Mononuclear cell (primary cell): ENCODE measurements around the gene GET3. TPM values are rescaled to one million over a fixed set of nuclear protein-coding genes. Genes with fewer than 3 reads are reported as not detected.

Experiments used
- H3K27me3 ChIP-seq: 2 replicates; pipeline ENCODE4 v1.6.0; 2011; ENCODE audit warnings: low read length, control low read depth; ENCODE audit not compliant: insufficient read depth
- H3K4me1 ChIP-seq: 2 replicates; pipeline ENCODE4 v1.5.1; 2011; ENCODE audit warnings: mild to moderate bottlenecking, low read length, control low read depth; ENCODE audit not compliant: insufficient read depth
- H3K4me3 ChIP-seq: 2 replicates; pipeline ENCODE4 v1.5.1; 2011; ENCODE audit warnings: mild to moderate bottlenecking, low read length, moderate library complexity
- H3K9me3 ChIP-seq: 2 replicates; pipeline ENCODE4 v1.5.1; 2011; ENCODE audit warnings: low read depth, mild to moderate bottlenecking, control low read depth, low read length
- total RNA-seq: library from RNA; depleted of rRNA; stranded (reverse); fragments of >200 nt; gene quantifications from one replicate; pipeline ENCODE4 v1.2.3, GENCODE V29; 2012

GET3 gene
- total RNA-seq, 1 donor, result 28.7 TPM

GRCh38 chr19:12756150-12756883, 19.0 kb downstream of the GET3 start:
- no peaks in the 10 kb centered on the region for H3K27me3 ChIP-seq

GRCh38 chr19:12757544-12758274, 20.4 kb downstream of the GET3 start:
- Histone ChIP-seq H3K27me3 (no peaks in the 10 kb centered on the region), H3K4me3 (no peak overlapping the region), H3K4me1 (peaks cover 9% of the 10 kb centered on the region), H3K9me3 (no peaks in the 10 kb centered on the region)

More at GRCh38 chr19:12756150-12756883, 19.0 kb downstream of the GET3 start:
- H3K9me3 ChIP-seq, result no peaks in the 10 kb centered on the region
- no peak overlapping the region for H3K4me3 ChIP-seq
- H3K4me1 ChIP-seq, result peaks cover 9% of the 10 kb centered on the region

GRCh38 chr19:12759686-12760085, 22.4 kb downstream of the GET3 start:
- H3K4me1 ChIP-seq, result peaks cover 9% of the 10 kb centered on the region

GRCh38 chr19:12763100-12763499, 25.8 kb downstream of the GET3 start:
- Histone ChIP-seq H3K9me3 (no peaks in the 10 kb centered on the region), H3K27me3 (no peaks in the 10 kb centered on the region), H3K4me1 (peaks cover 9% of the 10 kb centered on the region), H3K4me3 (no peak overlapping the region)

More at GRCh38 chr19:12759686-12760085, 22.4 kb downstream of the GET3 start:
- no peaks in the 10 kb centered on the region for H3K27me3 ChIP-seq
- no peaks in the 10 kb centered on the region for H3K9me3 ChIP-seq
- no peak overlapping the region for H3K4me3 ChIP-seq

GRCh38 chr19:12764698-12765097, 27.4 kb downstream of the GET3 start:
- H3K4me1 ChIP-seq, result peaks cover 9% of the 10 kb centered on the region
- H3K4me3 ChIP-seq, result no peak overlapping the region
- H3K27me3 ChIP-seq, result no peaks in the 10 kb centered on the region
- no peaks in the 10 kb centered on the region for H3K9me3 ChIP-seq

- Histone ChIP-seq H3K27me3 (no peaks in the 10 kb centered on the region), H3K4me1 (peaks cover 9% of the 10 kb centered on the region), H3K9me3 (no peaks in the 10 kb centered on the region), H3K4me3 (no peak overlapping the region)
Measured at GRCh38 chr19:12766051-12766521, 28.8 kb downstream of the GET3 start.

GRCh38 chr19:12767150-12767549, 29.9 kb downstream of the GET3 start:
- peaks cover 9% of the 10 kb centered on the region for H3K4me1 ChIP-seq
- no peaks in the 10 kb centered on the region for H3K9me3 ChIP-seq
- no peaks in the 10 kb centered on the region for H3K27me3 ChIP-seq
- no peak overlapping the region for H3K4me3 ChIP-seq

- no peaks in the 10 kb centered on the region for H3K9me3 ChIP-seq
- H3K4me3 ChIP-seq, result no peak overlapping the region
- no peaks in the 10 kb centered on the region for H3K27me3 ChIP-seq
- peaks cover 9% of the 10 kb centered on the region for H3K4me1 ChIP-seq
Measured at GRCh38 chr19:12767666-12768065, 30.4 kb downstream of the GET3 start.

GRCh38 chr19:12769689-12770088, 32.4 kb downstream of the GET3 start:
- no peak overlapping the region for H3K4me3 ChIP-seq
- H3K4me1 ChIP-seq, result peaks cover 9% of the 10 kb centered on the region
- no peaks in the 10 kb centered on the region for H3K9me3 ChIP-seq
- H3K27me3 ChIP-seq, result no peaks in the 10 kb centered on the region

- Histone ChIP-seq H3K4me3 (no peak overlapping the region), H3K4me1 (peaks cover 12% of the 10 kb centered on the region), H3K9me3 (no peaks in the 10 kb centered on the region), H3K27me3 (no peaks in the 10 kb centered on the region)
Measured at GRCh38 chr19:12770922-12771321, 33.6 kb downstream of the GET3 start.

- Histone ChIP-seq H3K27me3 (no peaks in the 10 kb centered on the region), H3K9me3 (no peaks in the 10 kb centered on the region), H3K4me3 (no peak overlapping the region), H3K4me1 (peaks cover 21% of the 10 kb centered on the region)
Measured at GRCh38 chr19:12772323-12772722, 35.0 kb downstream of the GET3 start.

GRCh38 chr19:12773571-12773970, 36.3 kb downstream of the GET3 start:
- H3K9me3 ChIP-seq, result no peaks in the 10 kb centered on the region
- no peak overlapping the region for H3K4me3 ChIP-seq
- H3K27me3 ChIP-seq, result no peaks in the 10 kb centered on the region
- H3K4me1 ChIP-seq, result peaks cover 32% of the 10 kb centered on the region

- Histone ChIP-seq H3K4me3 (peak within 1 kb of the TSS; percentile 55), H3K27me3 (no peaks in the 10 kb centered on the region), H3K9me3 (no peaks in the 10 kb centered on the region), H3K4me1 (peaks cover 45% of the 10 kb centered on the region)
Measured at GRCh38 chr19:12774588-12775555, 37.6 kb downstream of the GET3 start, which contains the start of gene HOOK2. HOOK2 (minus strand) TSS chr19:12775552; CDS start chr19:12775449, 103 bp downstream.

- Histone ChIP-seq H3K27me3 (no peaks in the 10 kb centered on the region), H3K4me3 (peak overlapping the region; percentile 71), H3K9me3 (no peaks in the 10 kb centered on the region), H3K4me1 (peaks cover 60% of the 10 kb centered on the region)
Measured at GRCh38 chr19:12777217-12778016, 40.1 kb downstream of the GET3 start.
